GM21737 (cell line): ENCODE measurements around the gene CAPN14.

ENCODE experiments used
- ATAC-seq: cut with Tn5 transposase; IDR thresholded peaks from one replicate; pipeline ENCODE4 v1.9.1; 2021; ENCODE audit warnings: mild to moderate bottlenecking, moderate library complexity; ENCODE audit not compliant: unreplicated experiment

Gene CAPN14

DNA sequence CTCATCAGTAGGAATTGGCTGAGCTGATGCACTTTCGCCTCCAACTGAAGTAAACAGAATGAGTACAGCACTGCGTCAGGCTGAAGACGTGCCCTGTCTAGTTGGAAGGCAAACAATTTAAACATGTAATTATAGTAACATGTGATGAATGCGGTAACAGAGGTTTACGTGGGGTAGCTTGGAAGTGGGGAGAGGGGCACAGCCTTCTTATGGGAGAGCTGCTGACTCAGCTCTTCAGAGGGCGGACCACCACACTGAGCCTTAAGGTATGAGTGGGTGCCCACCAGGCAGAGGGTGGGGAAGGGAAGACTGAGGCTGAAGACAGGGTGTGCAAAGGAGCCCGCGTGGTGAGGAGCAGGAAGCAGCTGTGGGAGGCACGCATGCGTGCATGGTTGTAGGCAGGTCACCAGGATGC is 10.4 kb upstream of the CAPN14 start:
- no peak for ATAC-seq

DNA sequence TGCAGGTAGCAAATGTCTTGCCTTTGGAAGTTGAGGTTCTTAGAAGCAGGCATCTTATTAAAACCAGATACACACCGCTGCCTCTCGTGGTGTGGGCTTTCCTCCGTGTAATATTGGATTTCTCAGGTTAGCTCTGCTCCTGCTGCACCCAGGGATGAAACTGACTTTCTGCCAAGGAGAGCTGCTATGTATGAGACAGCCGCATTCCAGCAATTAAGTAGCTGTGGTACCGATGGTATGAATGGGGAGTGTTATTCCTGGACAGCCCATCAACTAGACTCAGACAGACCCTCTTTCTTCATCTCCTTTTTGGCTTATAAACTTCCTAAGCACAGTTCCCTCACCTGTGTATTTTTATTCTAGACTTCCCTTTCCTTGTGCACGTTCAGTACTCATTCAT is 9.8 kb upstream of the CAPN14 start:
- ATAC-seq = no peak

DNA sequence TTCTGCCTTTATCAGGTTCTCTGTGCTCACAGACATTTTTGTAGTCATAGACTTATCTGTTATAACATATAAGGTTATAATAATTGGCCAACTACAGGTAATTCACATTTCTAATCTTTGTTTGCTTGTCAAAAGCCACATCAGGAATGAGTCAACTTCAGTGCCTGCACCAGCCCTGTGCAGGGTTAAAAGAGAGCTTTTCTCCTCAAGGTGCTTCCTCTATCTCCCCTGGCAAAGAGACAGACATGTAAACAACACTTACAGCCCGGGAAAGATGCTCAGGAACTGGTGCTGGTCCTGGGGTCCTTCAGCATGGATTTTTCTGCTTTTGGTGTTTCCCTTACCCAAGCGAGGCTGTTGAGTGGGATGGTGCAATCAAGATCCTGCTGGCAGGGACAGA is 9.0 kb upstream of the CAPN14 start:
- ATAC-seq = no peak

DNA sequence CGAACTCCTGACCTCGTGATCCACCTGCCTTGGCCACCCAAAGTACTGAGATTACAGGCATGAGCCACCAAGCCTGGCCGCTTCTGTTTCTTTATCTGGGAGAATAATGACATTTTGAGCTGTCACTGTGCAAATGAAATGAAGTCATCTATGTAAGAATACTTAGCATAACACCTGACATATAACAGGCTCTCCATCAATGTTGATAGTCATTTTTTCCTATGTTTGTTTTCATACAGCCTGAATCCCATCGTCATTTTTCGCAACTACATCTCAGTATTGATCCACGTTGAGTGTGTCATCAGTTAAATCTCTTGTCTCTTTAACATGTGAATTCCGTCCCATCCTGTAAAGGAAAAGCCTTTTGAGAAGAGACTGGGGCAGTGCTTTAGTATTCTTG is 6.4 kb upstream of the CAPN14 start:
- no peak for ATAC-seq

DNA sequence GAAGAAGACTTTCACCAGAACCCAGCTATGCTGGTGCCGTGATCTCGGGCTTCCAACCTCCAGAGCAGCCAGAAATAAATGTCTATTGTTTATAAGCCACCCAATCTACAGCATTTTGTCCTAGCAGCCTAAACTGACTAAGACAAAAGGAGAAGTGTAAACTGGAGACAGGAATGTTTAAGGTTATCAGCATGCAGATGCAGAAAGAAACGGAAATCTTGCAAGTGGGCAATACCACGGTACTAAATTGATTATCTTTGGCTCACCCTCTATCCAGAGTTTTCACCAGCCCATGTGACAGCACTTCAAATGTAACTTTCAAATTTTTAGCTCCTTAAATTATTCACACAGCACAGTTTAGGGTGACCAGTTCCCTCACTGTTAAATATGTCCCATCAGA is 5.7 kb upstream of the CAPN14 start:
- ATAC-seq = no peak

DNA sequence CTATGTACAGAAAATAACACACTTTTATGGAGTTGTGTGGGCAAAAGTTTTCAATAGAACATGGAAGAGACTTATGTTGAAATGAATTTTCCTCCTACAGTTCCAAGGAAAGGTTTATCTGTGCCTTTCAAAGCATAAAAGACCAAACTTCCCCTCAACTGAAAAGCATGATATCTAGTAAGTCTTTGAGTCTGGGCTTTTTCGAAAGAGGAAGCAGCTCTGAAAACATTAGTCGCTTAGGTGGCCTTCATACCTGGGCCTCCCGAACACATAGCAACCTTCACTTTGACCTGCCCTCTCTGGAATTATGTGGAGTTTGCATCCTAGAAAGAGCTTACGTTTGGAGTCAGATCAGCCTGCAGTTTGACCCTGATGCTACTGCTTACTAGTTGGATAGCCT is 4.8 kb upstream of the CAPN14 start:
- no peak for ATAC-seq

GRCh38 chr2:31221544-31221943 is 4.2 kb upstream of the CAPN14 start:
- ATAC-seq = no peak

GRCh38 chr2:31219131-31219969 is 2.0 kb upstream of the CAPN14 start:
- peak; percentile 69 for ATAC-seq

DNA sequence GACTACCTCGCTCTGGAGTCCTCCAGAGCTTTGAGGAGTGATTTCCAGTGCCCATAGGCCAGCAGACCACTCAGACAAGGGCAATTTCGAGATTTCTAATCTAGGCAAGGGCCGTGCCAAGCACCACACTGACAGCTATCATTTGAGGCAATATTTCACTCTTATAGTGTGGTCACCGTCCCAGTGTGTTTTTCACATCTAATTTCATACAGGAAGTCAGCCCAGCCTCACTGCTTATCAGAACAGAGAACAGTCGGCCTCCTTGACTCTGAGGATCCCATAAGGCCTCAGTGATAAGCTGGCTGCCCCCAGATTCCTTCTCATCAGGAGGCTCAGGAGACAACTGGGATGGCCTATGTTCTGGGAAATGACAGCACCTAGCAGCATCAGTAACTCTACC is 581 bp downstream of the CAPN14 start:
- peak; percentile 41 for ATAC-seq

DNA sequence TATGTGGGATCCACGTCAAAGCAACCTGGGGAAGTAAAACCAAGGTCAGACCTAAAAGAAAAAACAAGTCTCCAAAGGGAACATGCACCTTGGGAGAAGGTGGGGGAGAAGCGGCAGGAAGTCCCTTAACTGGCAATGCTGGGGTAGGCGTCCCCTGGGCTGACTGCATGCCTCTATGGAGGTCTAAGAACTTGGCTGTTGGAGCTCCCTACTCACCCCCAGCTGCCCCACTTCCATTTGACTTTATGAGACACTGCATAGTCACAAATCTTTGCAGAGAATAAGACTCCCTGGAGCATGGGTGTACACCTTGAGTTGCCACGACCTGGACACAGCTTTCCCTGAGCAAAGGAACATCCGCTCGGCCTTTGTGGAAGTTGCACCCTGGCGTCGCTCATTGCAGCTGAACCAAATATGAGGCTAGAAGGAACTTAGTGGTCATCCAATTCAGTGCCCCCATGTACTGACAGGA is 2.8 kb downstream of the CAPN14 start:
- ATAC-seq = no peak

GRCh38 chr2:31213601-31214443 is 3.5 kb downstream of the CAPN14 start:
- ATAC-seq = no peak

DNA sequence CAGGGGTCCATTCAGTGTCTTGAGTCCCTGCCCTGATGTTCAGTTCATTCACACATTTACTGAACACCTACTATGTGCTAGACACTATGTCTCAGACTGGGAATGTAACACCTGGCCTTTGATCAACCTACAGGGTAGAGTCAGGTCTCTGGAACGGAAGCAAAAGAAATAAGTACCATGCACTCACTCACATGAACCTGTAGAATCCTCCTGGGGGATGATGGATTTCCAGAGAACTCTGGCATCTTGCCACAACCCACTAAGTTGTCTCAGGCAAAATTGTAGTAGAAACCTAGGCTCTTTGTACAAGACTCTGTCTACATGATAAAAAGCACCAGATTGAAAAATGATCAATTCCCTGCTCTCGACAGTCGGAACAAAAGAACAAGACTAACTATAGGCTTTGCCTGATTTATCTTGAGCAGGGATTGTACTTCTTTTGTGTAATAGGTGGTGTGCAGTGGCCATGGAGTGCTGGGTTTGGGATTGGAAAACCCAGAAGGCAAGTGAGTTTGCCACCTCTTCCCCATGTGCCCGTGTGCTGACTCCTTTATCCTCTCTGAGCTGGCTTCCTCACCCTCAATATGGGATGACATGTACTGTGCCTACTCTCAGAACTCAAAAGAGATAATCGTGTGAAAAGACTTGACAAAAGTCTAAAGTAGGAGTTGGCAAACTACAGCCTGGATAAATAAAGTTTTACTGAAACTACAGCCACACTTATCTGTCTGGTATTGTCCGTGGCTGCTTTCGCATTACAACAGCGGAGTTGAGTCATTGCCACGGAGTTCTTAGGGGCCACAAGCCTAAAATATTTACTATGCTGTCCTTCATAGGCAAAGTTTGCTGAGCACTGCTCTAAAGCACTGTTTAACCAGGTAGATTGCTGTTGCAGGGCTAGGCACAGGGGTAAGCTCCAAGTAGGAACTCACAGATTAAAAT is 4.4 kb downstream of the CAPN14 start:
- ATAC-seq = no peak

DNA sequence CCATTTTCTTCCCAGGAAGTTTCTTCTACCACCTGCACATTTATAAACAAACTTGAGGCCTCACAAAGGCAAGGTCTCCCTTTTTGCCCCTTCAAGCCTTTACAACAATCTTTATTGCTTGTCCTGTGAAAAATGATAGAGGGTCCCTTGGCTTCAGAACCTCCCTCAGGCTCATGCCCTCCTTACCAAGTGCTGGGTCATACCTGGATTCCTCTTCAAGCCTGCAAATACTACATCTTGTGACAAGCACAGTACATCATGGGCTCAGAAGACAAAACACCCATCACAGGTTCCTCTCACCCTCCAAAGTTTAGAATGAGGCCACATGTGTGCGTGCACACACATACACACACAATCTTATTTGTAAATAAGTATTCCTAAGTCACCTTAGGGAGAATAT is 9.1 kb downstream of the CAPN14 start:
- ATAC-seq = no peak

DNA sequence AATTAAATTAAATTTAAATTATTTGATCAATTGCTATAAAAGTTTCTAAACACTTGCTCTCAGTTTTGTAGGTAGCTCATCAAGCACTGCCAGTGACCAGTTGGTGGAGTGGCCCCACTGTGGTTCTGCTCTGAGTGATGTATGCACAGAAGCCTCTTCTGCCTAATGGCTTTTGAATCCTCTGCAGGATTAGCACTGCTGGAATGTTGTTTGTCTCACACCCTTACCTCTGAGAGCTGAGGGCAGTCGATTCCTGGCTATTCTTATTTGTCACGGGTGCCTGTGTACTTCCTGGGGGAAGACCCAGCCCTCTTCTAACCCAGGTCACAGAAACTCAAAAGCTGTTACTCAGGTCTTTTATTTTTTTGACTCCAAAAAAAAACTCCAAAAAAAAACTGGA is 9.5 kb downstream of the CAPN14 start:
- no peak for ATAC-seq

DNA sequence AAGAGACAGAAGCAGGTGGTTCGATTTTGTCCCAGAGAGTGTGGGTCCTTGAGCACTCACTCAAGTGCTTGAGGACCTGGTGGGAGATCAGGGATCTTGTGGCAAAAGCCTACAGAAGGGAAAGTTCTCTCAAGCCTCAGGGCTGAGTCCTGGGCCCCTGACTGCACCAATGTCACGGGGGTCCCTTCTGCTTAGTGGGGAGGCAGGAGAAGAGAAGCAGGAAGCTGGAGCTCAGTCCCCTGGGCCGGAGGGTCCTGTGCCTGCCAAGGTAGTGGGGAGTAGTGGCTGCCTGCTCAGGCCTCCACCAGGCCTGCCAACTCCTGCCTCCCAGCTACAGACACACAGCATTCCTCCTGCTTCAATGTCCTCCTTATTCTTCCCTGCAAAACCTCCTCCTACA is 11.7 kb downstream of the CAPN14 start:
- no peak for ATAC-seq

GRCh38 chr2:31205186-31205585 is 12.1 kb downstream of the CAPN14 start:
- ATAC-seq = no peak

- ATAC-seq = no peak
These were observed 12.5 kb downstream of the CAPN14 start for GRCh38 chr2:31204783-31205182.

DNA sequence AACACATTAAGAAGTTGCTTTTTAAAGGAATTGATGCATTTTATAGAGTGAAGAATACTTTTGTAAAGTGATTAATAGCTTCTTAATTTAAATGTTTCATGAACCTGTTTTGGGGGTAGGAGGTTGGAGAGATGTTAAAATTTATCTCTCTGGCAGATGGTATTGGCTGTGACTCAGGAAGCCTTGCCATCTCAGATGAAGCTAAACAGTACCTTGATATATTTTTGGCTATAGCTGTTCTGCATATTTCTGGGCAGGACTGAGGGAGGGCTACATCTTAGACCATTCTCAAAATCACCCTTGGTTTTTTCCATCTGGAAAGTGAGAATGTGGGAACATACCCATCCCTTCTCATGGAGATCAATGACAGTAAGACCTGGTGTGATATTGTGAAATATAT is 13.4 kb downstream of the CAPN14 start:
- no peak for ATAC-seq

- ATAC-seq = no peak
These were observed 14.5 kb downstream of the CAPN14 start for GRCh38 chr2:31202833-31203232.

GRCh38 chr2:31202041-31202440 is 15.3 kb downstream of the CAPN14 start:
- no peak for ATAC-seq

DNA sequence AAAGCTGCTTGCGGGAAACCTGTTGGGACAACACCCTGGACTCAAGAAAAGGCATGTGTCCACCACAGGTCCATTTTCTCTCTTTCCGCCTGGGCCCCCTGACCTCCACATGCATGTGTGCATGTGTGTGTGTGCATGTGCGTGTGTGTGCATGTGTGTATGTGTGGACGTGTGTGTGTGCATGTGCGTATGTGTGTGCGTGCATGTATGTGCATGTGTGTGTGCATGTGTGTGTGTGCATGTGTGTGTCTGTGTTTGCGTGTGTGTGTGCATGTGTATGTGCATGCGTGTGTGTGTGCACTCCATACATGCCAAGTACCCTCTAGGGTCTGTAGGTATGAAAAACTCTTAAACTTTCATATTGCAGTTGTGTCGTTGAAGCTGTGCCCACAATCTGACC is 16.3 kb downstream of the CAPN14 start:
- ATAC-seq = no peak
